ENCODE results near the gene SLBP. TPM values are rescaled to one million over a fixed set of nuclear protein-coding genes. Genes with fewer than 3 reads are reported as not detected.

Gene SLBP
- total RNA-seq, 1 experiment from 2014 or later, result 73.4 TPM

- no peaks in the 10 kb centered on the region for H3K27me3 ChIP-seq (ENCODE audit: control insufficient read depth, insufficient read depth, low read length)
- no peaks in the 10 kb centered on the region for H3K36me3 ChIP-seq (ENCODE audit: control insufficient read depth, insufficient read depth, low read length)
- POLR2A ChIA-PET, result no interaction called here
- H3K4me3 ChIP-seq (ENCODE audit: low read depth in 2 of 2, low read length in 2 of 2), result no peak overlapping the region
- BruUV-seq (replicated peaks), result no TSS peak
- no peaks in the 10 kb centered on the region for H3K4me1 ChIP-seq (ENCODE audit: control insufficient read depth, insufficient read depth, low read length)
- TF ChIP-seq CTCF (IDR thresholded peaks at IDR 0.05) (no peak), TCF7L2 (IDR thresholded peaks at IDR 0.05; ENCODE audit: low read depth, low read length) (no peak), SIN3A (IDR thresholded peaks at IDR 0.05; ENCODE audit: borderline replicate concordance, insufficient read depth, low read depth, low read length) (no peak), REST (IDR thresholded peaks at IDR 0.05; ENCODE audit: insufficient read depth in 1 of 2, low read depth in 2 of 2, low read length in 1 of 2) (no peak), POLR2AphosphoS5 (IDR thresholded peaks at IDR 0.05; ENCODE audit: low read depth, low read length) (no peak)
- H3K27ac ChIP-seq (ENCODE audit: low read length), result no peak overlapping the region
- CTCF ChIA-PET, result interaction anchor here (0.6 kb wide), 1 partner anchor 14 kb away, joined by 3 read pairs; no protein-coding TSS in a partner anchor
- DNase-seq (ENCODE audit: low read depth, low spot score) (no peak), ATAC-seq (no peak)
- in situ Hi-C loops (cut with HindIII; ENCODE audit: low pct_unique_long_range_greater_than_20kb, low sequenced_read_pairs), result no loop called here
- H3K9me3 ChIP-seq (ENCODE audit: control insufficient read depth, insufficient read depth, low read depth, low read length), result no peaks in the 10 kb centered on the region
- intact Hi-C loops (cut with micrococcal nuclease; ENCODE audit: unreplicated experiment), result no loop called here
Measured at GRCh38 chr4:1661695-1662094, 50.4 kb downstream of the SLBP start.

GRCh38 chr4:1660948-1661677 lies 51.0 kb downstream of the SLBP start:
- DNase-seq (ENCODE audit: low read depth, low spot score), result no peak
- no TSS peak for BruUV-seq (replicated peaks)
- Histone ChIP-seq H3K27me3 (ENCODE audit: control insufficient read depth, insufficient read depth, low read length) (no peaks in the 10 kb centered on the region), H3K9me3 (ENCODE audit: control insufficient read depth, insufficient read depth, low read depth, low read length) (no peaks in the 10 kb centered on the region), H3K36me3 (ENCODE audit: control insufficient read depth, insufficient read depth, low read length) (no peaks in the 10 kb centered on the region), H3K4me3 (ENCODE audit: low read depth in 2 of 2, low read length in 2 of 2) (no peak overlapping the region), H3K4me1 (ENCODE audit: control insufficient read depth, insufficient read depth, low read length) (no peaks in the 10 kb centered on the region), H3K27ac (ENCODE audit: low read length) (no peak overlapping the region)
- intact Hi-C loops (cut with micrococcal nuclease; ENCODE audit: unreplicated experiment) (no loop called here), in situ Hi-C loops (cut with HindIII; ENCODE audit: low pct_unique_long_range_greater_than_20kb, low sequenced_read_pairs) (no loop called here)
- ATAC-seq, result peak; percentile 21; the same call in 1 of the 2 replicates
- CTCF ChIA-PET, result interaction anchor here (0.6 kb wide), 1 partner anchor 14 kb away, joined by 3 read pairs; no protein-coding TSS in a partner anchor
- TF ChIP-seq TCF7L2 (IDR thresholded peaks at IDR 0.05; ENCODE audit: low read depth, low read length) (no peak), POLR2AphosphoS5 (IDR thresholded peaks at IDR 0.05; ENCODE audit: low read depth, low read length) (no peak), REST (IDR thresholded peaks at IDR 0.05; ENCODE audit: insufficient read depth in 1 of 2, low read depth in 2 of 2, low read length in 1 of 2) (no peak), CTCF (IDR thresholded peaks at IDR 0.05) (no peak), SIN3A (IDR thresholded peaks at IDR 0.05; ENCODE audit: borderline replicate concordance, insufficient read depth, low read depth, low read length) (no peak)
- POLR2A ChIA-PET, result no interaction called here
